CD8-positive, alpha-beta memory T cell (primary cell): ENCODE data around the gene SLX4. TPM values are rescaled to one million over a fixed set of nuclear protein-coding genes. Genes with fewer than 3 reads are reported as not detected.
A peak's percentile ranks its signal among the peaks of the same experiment; 100 is the strongest.

Experiments used
- CTCF ChIA-PET: fragments of 350-600 bp; sonication (Branson Sonifier 250); formaldehyde crosslinking; loops from one replicate; lab custom pipeline; 2021; ENCODE audit warnings: antibody characterized with exemption; lab: Charles Lee
- POLR2A ChIA-PET: fragments of 350-600 bp; sonication (Branson Sonifier 250); formaldehyde crosslinking; loops from one replicate; lab custom pipeline; 2021; ENCODE audit warnings: antibody characterized with exemption; lab: Charles Lee
- DNase-seq, 5 donors: peaks; one replicate each; pipeline versions ENCODE4 v3.0.0 to v3.0.0-alpha.2; 2020 to 2022; ENCODE audit warnings: mixed read lengths in 1 of 5
- H3K27ac ChIP-seq: one replicate; pipeline ENCODE4 v1.7.0; 2013; ENCODE audit warnings: low read depth, mild to moderate bottlenecking, low read length, moderate library complexity
- H3K27me3 ChIP-seq: 2 replicates; pipeline ENCODE4 v1.7.0; 2013; ENCODE audit warnings: low read length, mild to moderate bottlenecking; ENCODE audit not compliant: insufficient read depth, poor library complexity, severe bottlenecking
- H3K36me3 ChIP-seq: 2 replicates; pipeline ENCODE4 v1.7.0; 2013; ENCODE audit warnings: mild to moderate bottlenecking, low read length, moderate library complexity; ENCODE audit not compliant: insufficient read depth
- H3K4me1 ChIP-seq: 2 replicates; pipeline ENCODE4 v1.7.0; 2013; ENCODE audit warnings: mild to moderate bottlenecking, low read length, moderate library complexity; ENCODE audit not compliant: insufficient read depth
- H3K4me3 ChIP-seq: 2 replicates; pipeline ENCODE4 v1.7.0; 2013; ENCODE audit warnings: mild to moderate bottlenecking, low read length
- H3K9me3 ChIP-seq: 2 replicates; pipeline ENCODE4 v1.7.0; 2013; ENCODE audit warnings: mild to moderate bottlenecking, low read length
- H3K27ac Mint-ChIP-seq, 8 donors: one replicate each; pipeline ENCODE4 v1.8.0; 2020 to 2021; ENCODE audit warnings: mixed read lengths in 8 of 8, mild to moderate bottlenecking in 6 of 8, inconsistent platforms in 3 of 8, moderate library complexity in 3 of 8
- H3K27me3 Mint-ChIP-seq, 2 donors: one replicate each; pipeline ENCODE4 v1.8.0; 2020 to 2021; ENCODE audit warnings: mixed read lengths in 2 of 2, mild to moderate bottlenecking in 1 of 2, moderate library complexity in 1 of 2
- H3K36me3 Mint-ChIP-seq, 3 donors: one replicate each; pipeline ENCODE4 v1.8.0; 2020 to 2021; ENCODE audit warnings: mixed read lengths in 3 of 3, inconsistent platforms in 1 of 3, mild to moderate bottlenecking in 1 of 3
- H3K4me1 Mint-ChIP-seq, 3 donors: one replicate each; pipeline ENCODE4 v1.8.0; 2020 to 2021; ENCODE audit warnings: mixed read lengths in 3 of 3, inconsistent platforms in 1 of 3, mild to moderate bottlenecking in 1 of 3
- H3K4me3 Mint-ChIP-seq, 7 donors: one replicate each; pipeline ENCODE4 v1.8.0; 2020 to 2021; ENCODE audit warnings: mixed read lengths in 7 of 7, mild to moderate bottlenecking in 6 of 7, moderate library complexity in 4 of 7, inconsistent platforms in 2 of 7
- H3K9me3 Mint-ChIP-seq, 5 donors: one replicate each; pipeline ENCODE4 v1.8.0; 2020 to 2022; ENCODE audit warnings: mixed read lengths in 5 of 5, mild to moderate bottlenecking in 3 of 5, moderate library complexity in 2 of 5, inconsistent platforms in 1 of 5
- polyA plus RNA-seq: library from polyadenylated mRNA; unstranded; fragments of 300-500 nt; fragmentation: Illumina TruSeq; gene quantifications from one replicate; pipeline ENCODE4 v1.2.3, GENCODE V29; 2021
- total RNA-seq, 2 experiments: library from RNA; stranded (reverse); gene quantifications; one replicate each; pipeline ENCODE4 v1.2.3, GENCODE V29; 2021

The SLX4 gene
- total and polyA plus RNA-seq, 3 experiments from 2014 or later = 0.63 to 11.7 (median 11.6) TPM

DNA sequence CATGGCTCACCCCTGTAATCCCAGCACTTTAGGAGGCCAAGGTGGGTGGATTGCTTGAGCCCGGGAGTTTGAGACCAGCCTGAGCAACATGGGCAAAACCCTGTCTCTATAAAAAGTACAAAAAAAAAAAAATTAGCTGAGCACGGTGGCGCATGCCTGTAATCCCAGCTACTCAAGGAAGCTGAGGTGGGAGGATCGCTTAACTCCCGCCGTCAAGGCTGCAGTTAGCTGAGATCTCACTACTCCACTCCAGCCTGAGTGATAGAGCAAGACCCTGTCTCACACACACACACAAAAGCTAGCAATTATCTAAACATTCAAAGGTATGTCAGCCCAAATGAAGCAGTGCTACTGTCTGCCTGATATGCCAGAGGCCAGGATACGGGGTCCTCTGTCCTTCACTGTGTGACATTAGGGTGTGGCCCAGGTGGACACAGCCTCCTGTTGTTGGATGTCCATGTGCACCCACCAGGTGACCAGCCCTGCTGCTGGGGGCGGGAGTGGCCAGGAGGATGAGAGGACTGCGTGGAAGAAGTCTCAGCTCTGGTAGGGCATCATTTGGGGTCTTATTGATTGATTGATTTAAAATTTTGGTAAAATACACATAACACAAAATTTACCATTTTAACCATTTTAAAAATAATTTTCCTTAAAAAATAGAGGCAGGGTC, 38.1 kb downstream of the SLX4 start:
- Histone ChIP-seq H3K4me3 (no peak overlapping the region), H3K27me3 (no peaks in the 10 kb centered on the region), H3K36me3 (peaks cover 10% of the 10 kb centered on the region), H3K9me3 (no peaks in the 10 kb centered on the region), H3K27ac (no peak overlapping the region), H3K4me1 (peaks cover 26% of the 10 kb centered on the region)
- DNase-seq = peak in 1 of 5 donors; percentile 41
- Mint-ChIP-seq H3K27me3 (no peaks in the 10 kb centered on the region), H3K9me3 (peaks cover 0 to 8% (median 5%) of the 10 kb centered on the region in 5 donors), H3K4me3 (peak overlapping the region; percentile 52 to 93 (median 74)), H3K4me1 (peaks cover 43 to 72% (median 44%) of the 10 kb centered on the region in 3 donors), H3K36me3 (peaks cover 18 to 58% (median 18%) of the 10 kb centered on the region in 3 donors), H3K27ac (peak overlapping the region; percentile 73 to 94 (median 84))
- ChIA-PET POLR2A (no interaction called here), CTCF (no interaction called here)

GRCh38 chr16:3570420-3571062, 40.9 kb downstream of the SLX4 start:
- CTCF ChIA-PET = no interaction called here

GRCh38 chr16:3569851-3570250, 41.6 kb downstream of the SLX4 start:
- peaks cover 0 to 8% (median 5%) of the 10 kb centered on the region in 5 donors for H3K9me3 Mint-ChIP-seq
- POLR2A ChIA-PET = no interaction called here
- Histone ChIP-seq H3K27me3 (no peaks in the 10 kb centered on the region), H3K36me3 (peaks cover 14% of the 10 kb centered on the region), H3K9me3 (no peaks in the 10 kb centered on the region), H3K4me1 (peaks cover 11% of the 10 kb centered on the region), H3K27ac (no peak overlapping the region), H3K4me3 (no peak overlapping the region)
- peaks cover 28 to 48% (median 30%) of the 10 kb centered on the region in 3 donors for H3K4me1 Mint-ChIP-seq
- peak overlapping the region in 2 of 7 donors; percentile 2 to 71 for H3K4me3 Mint-ChIP-seq
- no peak for DNase-seq
- peaks cover 18 to 68% (median 21%) of the 10 kb centered on the region in 3 donors for H3K36me3 Mint-ChIP-seq
- peak overlapping the region in 2 of 8 donors; percentile 73 to 85 for H3K27ac Mint-ChIP-seq
- no peaks in the 10 kb centered on the region for H3K27me3 Mint-ChIP-seq
- CTCF ChIA-PET = no interaction called here

More at GRCh38 chr16:3570420-3571062, 40.9 kb downstream of the SLX4 start:
- H3K27ac Mint-ChIP-seq = peak overlapping the region in 7 of 8 donors; percentile 47 to 85 (median 72)
- POLR2A ChIA-PET = no interaction called here
- H3K9me3 Mint-ChIP-seq = peaks cover 0 to 8% (median 5%) of the 10 kb centered on the region in 5 donors
- H3K36me3 Mint-ChIP-seq = peaks cover 18 to 66% (median 18%) of the 10 kb centered on the region in 3 donors
- H3K4me3 Mint-ChIP-seq = peak overlapping the region in 4 of 7 donors; percentile 6 to 71 (median 35)
- peak in 1 of 5 donors; percentile 1 for DNase-seq
- Histone ChIP-seq H3K4me3 (no peak overlapping the region), H3K9me3 (no peaks in the 10 kb centered on the region), H3K27ac (no peak overlapping the region), H3K27me3 (no peaks in the 10 kb centered on the region), H3K4me1 (peaks cover 18% of the 10 kb centered on the region), H3K36me3 (peaks cover 10% of the 10 kb centered on the region)
- H3K4me1 Mint-ChIP-seq = peaks cover 35 to 55% (median 36%) of the 10 kb centered on the region in 3 donors
- no peaks in the 10 kb centered on the region for H3K27me3 Mint-ChIP-seq

DNA sequence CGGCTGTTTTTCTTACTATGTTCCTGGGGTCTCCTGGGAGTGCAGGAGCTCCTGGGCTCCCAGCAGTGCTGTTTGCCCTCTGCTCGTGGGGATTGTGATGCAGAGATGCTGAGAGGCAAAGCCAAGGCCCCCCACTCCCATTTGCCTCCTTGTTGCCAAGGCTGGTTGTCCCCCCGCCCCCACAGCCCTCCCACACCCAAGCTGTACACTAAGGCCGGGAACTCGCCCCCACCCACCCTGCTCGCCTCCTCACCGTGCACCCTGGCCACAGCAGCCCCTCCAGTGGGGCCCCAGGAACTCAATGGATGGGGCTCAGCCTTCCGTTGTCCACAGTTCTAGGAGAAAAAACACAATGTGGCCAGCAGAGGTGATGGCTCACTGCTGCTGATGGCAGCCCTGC, 44.4 kb downstream of the SLX4 start:
- Histone ChIP-seq H3K4me3 (no peak overlapping the region), H3K27me3 (no peaks in the 10 kb centered on the region), H3K27ac (no peak overlapping the region), H3K4me1 (no peaks in the 10 kb centered on the region), H3K36me3 (peaks cover 38% of the 10 kb centered on the region), H3K9me3 (no peaks in the 10 kb centered on the region)
- H3K27me3 Mint-ChIP-seq = no peaks in the 10 kb centered on the region
- POLR2A ChIA-PET = no interaction called here
- H3K4me3 Mint-ChIP-seq = no peak overlapping the region
- no peak for DNase-seq
- peaks cover 0 to 8% (median 5%) of the 10 kb centered on the region in 5 donors for H3K9me3 Mint-ChIP-seq
- CTCF ChIA-PET = interaction anchor here (0.5 to 1.8 kb wide), 2 partner anchors 40 to 1665 kb away, joined by 3 to 4 read pairs; no protein-coding TSS in a partner anchor
- peaks cover 16 to 76% (median 17%) of the 10 kb centered on the region in 3 donors for H3K36me3 Mint-ChIP-seq
- H3K27ac Mint-ChIP-seq = peak overlapping the region in 1 of 8 donors; percentile 91
- H3K4me1 Mint-ChIP-seq = peaks cover 9 to 21% (median 14%) of the 10 kb centered on the region in 3 donors

GRCh38 chr16:3564889-3565141, 46.6 kb downstream of the SLX4 start:
- H3K4me1 Mint-ChIP-seq = peaks cover 0 to 7% (median 3%) of the 10 kb centered on the region in 3 donors
- Histone ChIP-seq H3K27ac (no peak overlapping the region), H3K27me3 (no peaks in the 10 kb centered on the region), H3K4me1 (no peaks in the 10 kb centered on the region), H3K36me3 (peaks cover 39% of the 10 kb centered on the region), H3K9me3 (no peaks in the 10 kb centered on the region), H3K4me3 (no peak overlapping the region)
- ChIA-PET CTCF (no interaction called here), POLR2A (no interaction called here)
- no peaks in the 10 kb centered on the region for H3K9me3 Mint-ChIP-seq
- H3K27me3 Mint-ChIP-seq = no peaks in the 10 kb centered on the region
- peaks cover 4 to 77% (median 6%) of the 10 kb centered on the region in 3 donors for H3K36me3 Mint-ChIP-seq
- no peak overlapping the region for H3K27ac Mint-ChIP-seq
- H3K4me3 Mint-ChIP-seq = no peak overlapping the region
- DNase-seq = no peak

DNA sequence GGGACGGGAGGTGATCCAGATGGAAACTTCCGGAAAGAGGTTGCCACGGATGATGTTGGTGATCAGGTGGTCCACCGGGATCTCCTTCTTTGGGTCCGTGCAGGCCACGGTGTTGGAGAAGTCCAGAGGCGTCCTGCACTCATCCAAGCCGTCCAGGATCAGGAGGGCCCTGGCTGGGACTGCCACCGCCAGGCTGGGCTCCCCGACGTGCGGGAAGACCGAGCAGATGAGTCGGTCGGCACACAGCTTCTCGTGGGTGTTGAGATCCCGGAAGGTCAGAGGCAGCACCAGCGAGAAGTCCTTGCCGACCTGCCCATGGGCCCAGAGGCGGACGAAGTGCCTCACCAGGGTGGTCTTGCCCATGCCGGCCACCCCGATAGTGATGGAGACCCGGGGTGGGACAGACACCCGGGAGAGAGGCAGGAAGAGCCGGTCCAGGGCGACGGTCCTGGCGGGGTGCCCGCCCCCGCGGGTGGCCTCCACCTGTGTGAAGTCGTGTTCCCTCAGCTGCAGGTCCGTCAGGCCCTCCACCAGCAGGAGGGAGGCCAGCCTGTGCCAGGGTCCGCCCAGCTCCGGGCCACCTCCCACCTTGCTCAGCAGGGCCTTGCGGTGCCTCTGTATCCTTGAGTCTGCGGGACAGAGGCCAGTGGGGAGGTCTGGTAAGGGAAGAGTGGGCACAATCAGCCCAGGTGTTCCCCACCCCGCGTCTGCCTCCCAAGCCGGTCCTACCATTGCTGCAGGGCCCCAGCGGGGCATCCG, 47.1 kb downstream of the SLX4 start:
- no peaks in the 10 kb centered on the region for H3K27me3 Mint-ChIP-seq
- DNase-seq = peak in 1 of 5 donors; percentile 40
- ChIA-PET POLR2A (no interaction called here), CTCF (no interaction called here)
- no peaks in the 10 kb centered on the region for H3K27me3 ChIP-seq
- H3K9me3 Mint-ChIP-seq = no peaks in the 10 kb centered on the region
- peaks cover 0 to 77% (median 6%) of the 10 kb centered on the region in 3 donors for H3K36me3 Mint-ChIP-seq
- peaks cover 39% of the 10 kb centered on the region for H3K36me3 ChIP-seq
- no peak overlapping the region for H3K27ac Mint-ChIP-seq
- no peak overlapping the region for H3K4me3 Mint-ChIP-seq
- H3K9me3 ChIP-seq = no peaks in the 10 kb centered on the region
- H3K27ac ChIP-seq = no peak overlapping the region
- no peak overlapping the region for H3K4me3 ChIP-seq
- H3K4me1 ChIP-seq = no peaks in the 10 kb centered on the region
- peaks cover 0 to 4% (median 3%) of the 10 kb centered on the region in 3 donors for H3K4me1 Mint-ChIP-seq

- no peak overlapping the region for H3K4me3 Mint-ChIP-seq
- ChIA-PET POLR2A (no interaction called here), CTCF (no interaction called here)
- no peak overlapping the region for H3K27ac ChIP-seq
- DNase-seq = no peak
- H3K4me1 Mint-ChIP-seq = no peaks in the 10 kb centered on the region
- no peaks in the 10 kb centered on the region for H3K27me3 ChIP-seq
- no peak overlapping the region for H3K27ac Mint-ChIP-seq
- H3K9me3 Mint-ChIP-seq = no peaks in the 10 kb centered on the region
- H3K4me1 ChIP-seq = no peaks in the 10 kb centered on the region
- H3K36me3 ChIP-seq = peaks cover 42% of the 10 kb centered on the region
- H3K9me3 ChIP-seq = no peaks in the 10 kb centered on the region
- H3K4me3 ChIP-seq = no peak overlapping the region
- H3K36me3 Mint-ChIP-seq = peaks cover 0 to 81% (median 6%) of the 10 kb centered on the region in 3 donors
- H3K27me3 Mint-ChIP-seq = no peaks in the 10 kb centered on the region
These were observed 48.4 kb downstream of the SLX4 start for GRCh38 chr16:3562914-3563480.
